ENCODE data around the gene SIGLEC10. TPM values are rescaled to one million over a fixed set of nuclear protein-coding genes. Genes with fewer than 3 reads are reported as not detected.
A peak's percentile ranks its signal among the peaks of the same experiment; 100 is the strongest.

SIGLEC10 gene
- total and polyA plus RNA-seq, 2 experiments from 2014 or later: 0.47 TPM; not detected in 1

GRCh38 chr19:51368366-51369282 is 48.8 kb downstream of the SIGLEC10 start, which contains the start of gene CLDND2 (continued):
- no peak for TF ChIP-seq CTCF (conservative IDR thresholded peaks at IDR 0.05; ENCODE audit: low read depth in 2 of 2)

GRCh38 chr19:51367565-51368365 is 49.7 kb downstream of the SIGLEC10 start:
- Mint-ChIP-seq H3K27me3 (ENCODE audit: insufficient read depth, low read depth, poor library complexity) (peaks cover 17% of the 10 kb centered on the region), H3K9me3 (no peaks in the 10 kb centered on the region; the same call in 2 of the 3 replicates), H3K4me3 (peak overlapping the region; percentile 99), H3K4me1 (peaks cover 25% of the 10 kb centered on the region), H3K27ac (peak overlapping the region; percentile 96), H3K36me3 (ENCODE audit: low read depth) (no peaks in the 10 kb centered on the region; the same call in 2 of the 3 replicates)
- ATAC-seq: peak; percentile 80
- no peaks in the 10 kb centered on the region for H3K36me3 ChIP-seq (ENCODE audit: insufficient read depth)
- no peaks in the 10 kb centered on the region for H3K27me3 ChIP-seq (ENCODE audit: insufficient read depth)
- H3K79me2 ChIP-seq (replicated peaks; ENCODE audit: insufficient read depth): 0 out of 2 replicates have a peak, but pooled peaks cover 4% of the 10 kb centered on the region
- H3K4me3 ChIP-seq: peak overlapping the region; percentile 98
- H3K9me2 ChIP-seq (ENCODE audit: insufficient read depth): no peaks in the 10 kb centered on the region
- H3K4me2 ChIP-seq: peak overlapping the region; percentile 95
- peaks cover 15% of the 10 kb centered on the region; the same call in 1 of the 2 replicates for H3K4me1 ChIP-seq (ENCODE audit: insufficient read depth)
- peak overlapping the region; percentile 69 for H2AFZ ChIP-seq
- no peaks in the 10 kb centered on the region for H4K20me1 ChIP-seq (replicated peaks; ENCODE audit: insufficient read depth)
- no peaks in the 10 kb centered on the region; the same call in 1 of the 2 replicates for H3F3A ChIP-seq (replicated peaks; ENCODE audit: low read depth)
- peak overlapping the region; percentile 86 for H3K27ac ChIP-seq (ENCODE audit: low read depth)
- TF ChIP-seq CREB1 (CRISPR knock-in tag; IDR thresholded peaks at IDR 0.05; ENCODE audit: low read depth) (0 out of 2 replicates have a peak, but pooled peaks have one; percentile 3), NANOG (IDR thresholded peaks at IDR 0.05; ENCODE audit: borderline replicate concordance) (no peak), EZH2 (IDR thresholded peaks at IDR 0.05; ENCODE audit: low read depth, unreplicated experiment) (no peak), JUNB (IDR thresholded peaks at IDR 0.05; ENCODE audit: unreplicated experiment) (no peak), ZNF331 (CRISPR knock-in tag; IDR thresholded peaks at IDR 0.05; ENCODE audit: low read depth) (no peak), REST (IDR thresholded peaks at IDR 0.05; ENCODE audit: unreplicated experiment) (peak; percentile 16), ETS1 (IDR thresholded peaks at IDR 0.05) (0 out of 2 replicates have a peak, but pooled peaks have one; percentile 46), POLR2AphosphoS5 (IDR thresholded peaks at IDR 0.05; ENCODE audit: low read depth) (peak; percentile 98), ZNF114 (CRISPR knock-in tag; IDR thresholded peaks at IDR 0.05) (no peak)
- peak; percentile 99 for DNase-seq (ENCODE audit: low spot score)
